Measurements from ENCODE around the gene TCN2.

TCN2 gene

DNA sequence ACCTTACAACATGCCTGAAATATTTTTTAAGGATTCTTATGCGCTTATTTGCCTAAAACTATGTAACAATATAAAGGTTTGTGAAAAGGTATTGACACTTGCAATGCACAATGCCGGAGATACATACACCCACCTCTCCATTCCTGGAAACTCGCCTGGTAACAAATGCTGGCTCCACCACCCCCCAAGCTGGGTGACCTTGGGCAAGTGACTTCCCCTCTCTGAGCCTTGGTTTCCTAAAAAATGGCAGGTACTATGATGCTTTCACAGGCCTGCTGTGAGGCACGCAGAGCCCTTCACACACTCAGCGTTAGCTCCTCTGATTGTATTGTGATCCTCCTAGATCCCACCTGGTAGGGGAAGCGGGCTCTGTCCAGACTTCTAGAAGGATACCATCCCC, 34.8 kb upstream of the TCN2 start:
- ATAC-seq = no peak
- TF ChIP-seq, protein P1, sequence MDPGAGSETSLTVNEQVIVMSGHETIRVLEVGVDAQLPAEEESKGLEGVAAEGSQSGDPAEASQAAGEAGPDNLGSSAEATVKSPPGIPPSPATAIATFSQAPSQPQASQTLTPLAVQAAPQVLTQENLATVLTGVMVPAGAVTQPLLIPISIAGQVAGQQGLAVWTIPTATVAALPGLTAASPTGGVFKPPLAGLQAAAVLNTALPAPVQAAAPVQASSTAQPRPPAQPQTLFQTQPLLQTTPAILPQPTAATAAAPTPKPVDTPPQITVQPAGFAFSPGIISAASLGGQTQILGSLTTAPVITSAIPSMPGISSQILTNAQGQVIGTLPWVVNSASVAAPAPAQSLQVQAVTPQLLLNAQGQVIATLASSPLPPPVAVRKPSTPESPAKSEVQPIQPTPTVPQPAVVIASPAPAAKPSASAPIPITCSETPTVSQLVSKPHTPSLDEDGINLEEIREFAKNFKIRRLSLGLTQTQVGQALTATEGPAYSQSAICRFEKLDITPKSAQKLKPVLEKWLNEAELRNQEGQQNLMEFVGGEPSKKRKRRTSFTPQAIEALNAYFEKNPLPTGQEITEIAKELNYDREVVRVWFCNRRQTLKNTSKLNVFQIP (CRISPR knock-in tag; IDR thresholded peaks at IDR 0.05; ENCODE audit: borderline replicate concordance, low read depth) = no peak
- no peak for TF ChIP-seq PPARA (CRISPR knock-in tag; IDR thresholded peaks at IDR 0.05; ENCODE audit: borderline replicate concordance)
- TF ChIP-seq ESRRG (CRISPR knock-in tag; IDR thresholded peaks at IDR 0.05) = no peak
- TF ChIP-seq ARNTL (CRISPR knock-in tag; IDR thresholded peaks at IDR 0.05; ENCODE audit: borderline replicate concordance, low read depth) = no peak
- TF ChIP-seq, protein P2, sequence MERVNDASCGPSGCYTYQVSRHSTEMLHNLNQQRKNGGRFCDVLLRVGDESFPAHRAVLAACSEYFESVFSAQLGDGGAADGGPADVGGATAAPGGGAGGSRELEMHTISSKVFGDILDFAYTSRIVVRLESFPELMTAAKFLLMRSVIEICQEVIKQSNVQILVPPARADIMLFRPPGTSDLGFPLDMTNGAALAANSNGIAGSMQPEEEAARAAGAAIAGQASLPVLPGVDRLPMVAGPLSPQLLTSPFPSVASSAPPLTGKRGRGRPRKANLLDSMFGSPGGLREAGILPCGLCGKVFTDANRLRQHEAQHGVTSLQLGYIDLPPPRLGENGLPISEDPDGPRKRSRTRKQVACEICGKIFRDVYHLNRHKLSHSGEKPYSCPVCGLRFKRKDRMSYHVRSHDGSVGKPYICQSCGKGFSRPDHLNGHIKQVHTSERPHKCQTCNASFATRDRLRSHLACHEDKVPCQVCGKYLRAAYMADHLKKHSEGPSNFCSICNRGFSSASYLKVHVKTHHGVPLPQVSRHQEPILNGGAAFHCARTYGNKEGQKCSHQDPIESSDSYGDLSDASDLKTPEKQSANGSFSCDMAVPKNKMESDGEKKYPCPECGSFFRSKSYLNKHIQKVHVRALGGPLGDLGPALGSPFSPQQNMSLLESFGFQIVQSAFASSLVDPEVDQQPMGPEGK (CRISPR knock-in tag; IDR thresholded peaks at IDR 0.05; ENCODE audit: borderline replicate concordance) = no peak
- no peak for TF ChIP-seq CSDC2 (CRISPR knock-in tag; IDR thresholded peaks at IDR 0.05)
- TF ChIP-seq, protein P3, sequence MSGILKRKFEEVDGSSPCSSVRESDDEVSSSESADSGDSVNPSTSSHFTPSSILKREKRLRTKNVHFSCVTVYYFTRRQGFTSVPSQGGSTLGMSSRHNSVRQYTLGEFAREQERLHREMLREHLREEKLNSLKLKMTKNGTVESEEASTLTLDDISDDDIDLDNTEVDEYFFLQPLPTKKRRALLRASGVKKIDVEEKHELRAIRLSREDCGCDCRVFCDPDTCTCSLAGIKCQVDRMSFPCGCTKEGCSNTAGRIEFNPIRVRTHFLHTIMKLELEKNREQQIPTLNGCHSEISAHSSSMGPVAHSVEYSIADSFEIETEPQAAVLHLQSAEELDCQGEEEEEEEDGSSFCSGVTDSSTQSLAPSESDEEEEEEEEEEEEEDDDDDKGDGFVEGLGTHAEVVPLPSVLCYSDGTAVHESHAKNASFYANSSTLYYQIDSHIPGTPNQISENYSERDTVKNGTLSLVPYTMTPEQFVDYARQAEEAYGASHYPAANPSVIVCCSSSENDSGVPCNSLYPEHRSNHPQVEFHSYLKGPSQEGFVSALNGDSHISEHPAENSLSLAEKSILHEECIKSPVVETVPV (CRISPR knock-in tag; IDR thresholded peaks at IDR 0.05) = no peak
- TF ChIP-seq GLIS3 (CRISPR knock-in tag; IDR thresholded peaks at IDR 0.05) = no peak
- TF ChIP-seq, protein P4, sequence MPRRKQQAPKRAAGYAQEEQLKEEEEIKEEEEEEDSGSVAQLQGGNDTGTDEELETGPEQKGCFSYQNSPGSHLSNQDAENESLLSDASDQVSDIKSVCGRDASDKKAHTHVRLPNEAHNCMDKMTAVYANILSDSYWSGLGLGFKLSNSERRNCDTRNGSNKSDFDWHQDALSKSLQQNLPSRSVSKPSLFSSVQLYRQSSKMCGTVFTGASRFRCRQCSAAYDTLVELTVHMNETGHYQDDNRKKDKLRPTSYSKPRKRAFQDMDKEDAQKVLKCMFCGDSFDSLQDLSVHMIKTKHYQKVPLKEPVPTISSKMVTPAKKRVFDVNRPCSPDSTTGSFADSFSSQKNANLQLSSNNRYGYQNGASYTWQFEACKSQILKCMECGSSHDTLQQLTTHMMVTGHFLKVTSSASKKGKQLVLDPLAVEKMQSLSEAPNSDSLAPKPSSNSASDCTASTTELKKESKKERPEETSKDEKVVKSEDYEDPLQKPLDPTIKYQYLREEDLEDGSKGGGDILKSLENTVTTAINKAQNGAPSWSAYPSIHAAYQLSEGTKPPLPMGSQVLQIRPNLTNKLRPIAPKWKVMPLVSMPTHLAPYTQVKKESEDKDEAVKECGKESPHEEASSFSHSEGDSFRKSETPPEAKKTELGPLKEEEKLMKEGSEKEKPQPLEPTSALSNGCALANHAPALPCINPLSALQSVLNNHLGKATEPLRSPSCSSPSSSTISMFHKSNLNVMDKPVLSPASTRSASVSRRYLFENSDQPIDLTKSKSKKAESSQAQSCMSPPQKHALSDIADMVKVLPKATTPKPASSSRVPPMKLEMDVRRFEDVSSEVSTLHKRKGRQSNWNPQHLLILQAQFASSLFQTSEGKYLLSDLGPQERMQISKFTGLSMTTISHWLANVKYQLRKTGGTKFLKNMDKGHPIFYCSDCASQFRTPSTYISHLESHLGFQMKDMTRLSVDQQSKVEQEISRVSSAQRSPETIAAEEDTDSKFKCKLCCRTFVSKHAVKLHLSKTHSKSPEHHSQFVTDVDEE (CRISPR knock-in tag; IDR thresholded peaks at IDR 0.05) = no peak
- TF ChIP-seq, protein P5, sequence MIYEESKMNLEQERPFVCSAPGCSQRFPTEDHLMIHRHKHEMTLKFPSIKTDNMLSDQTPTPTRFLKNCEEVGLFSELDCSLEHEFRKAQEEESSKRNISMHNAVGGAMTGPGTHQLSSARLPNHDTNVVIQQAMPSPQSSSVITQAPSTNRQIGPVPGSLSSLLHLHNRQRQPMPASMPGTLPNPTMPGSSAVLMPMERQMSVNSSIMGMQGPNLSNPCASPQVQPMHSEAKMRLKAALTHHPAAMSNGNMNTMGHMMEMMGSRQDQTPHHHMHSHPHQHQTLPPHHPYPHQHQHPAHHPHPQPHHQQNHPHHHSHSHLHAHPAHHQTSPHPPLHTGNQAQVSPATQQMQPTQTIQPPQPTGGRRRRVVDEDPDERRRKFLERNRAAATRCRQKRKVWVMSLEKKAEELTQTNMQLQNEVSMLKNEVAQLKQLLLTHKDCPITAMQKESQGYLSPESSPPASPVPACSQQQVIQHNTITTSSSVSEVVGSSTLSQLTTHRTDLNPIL (CRISPR knock-in tag; IDR thresholded peaks at IDR 0.05; ENCODE audit: low read depth) = no peak
- no peak for TF ChIP-seq ZNF70 (CRISPR knock-in tag; IDR thresholded peaks at IDR 0.05)
- no peak for TF ChIP-seq ZNF8 (CRISPR knock-in tag; IDR thresholded peaks at IDR 0.05)
- no peak for TF ChIP-seq ZFP3 (CRISPR knock-in tag; IDR thresholded peaks at IDR 0.05)

DNA sequence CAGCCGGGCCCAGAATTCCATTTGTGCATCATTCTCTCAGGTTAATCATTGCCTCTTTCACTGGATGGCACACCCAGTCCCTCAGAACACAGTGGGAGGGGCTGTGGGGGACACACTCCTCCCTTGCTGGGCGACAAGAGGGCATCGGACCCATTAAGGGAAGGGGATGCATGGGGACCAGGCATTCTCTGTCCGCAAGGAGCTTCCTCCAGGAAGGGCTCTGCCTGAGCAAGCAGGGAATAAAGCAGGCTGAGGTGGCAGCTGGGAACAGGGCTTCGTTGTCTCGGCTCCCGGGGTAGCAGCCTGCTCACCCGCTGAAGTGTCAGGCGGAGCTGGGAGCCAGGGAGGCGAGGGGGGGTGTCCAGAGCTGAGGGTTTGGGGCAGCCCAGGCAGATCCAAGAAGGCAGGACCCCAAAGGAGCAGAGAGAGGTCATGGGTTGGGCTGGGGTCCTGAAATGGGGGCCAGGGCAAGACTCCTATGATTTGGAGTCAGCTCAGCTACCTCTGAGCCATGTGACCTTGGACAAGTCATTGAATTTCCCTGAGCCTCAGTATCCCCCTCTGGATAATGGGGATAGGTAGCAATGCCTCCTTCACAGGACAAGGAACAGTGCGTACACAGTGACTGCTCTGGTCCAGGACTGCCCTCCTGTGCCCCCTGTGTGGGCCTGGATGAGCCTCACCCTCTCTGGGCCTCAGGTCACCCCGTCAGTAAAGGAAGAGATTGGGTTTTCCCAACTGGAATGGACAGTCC, 34.0 kb upstream of the TCN2 start:
- TF ChIP-seq, protein P2 (CRISPR knock-in tag; IDR thresholded peaks at IDR 0.05; ENCODE audit: borderline replicate concordance) = no peak
- TF ChIP-seq CSDC2 (CRISPR knock-in tag; IDR thresholded peaks at IDR 0.05) (no peak), ZC3H10 (CRISPR knock-in tag; IDR thresholded peaks at IDR 0.05) (no peak), ZNF565 (CRISPR knock-in tag; conservative IDR thresholded peaks at IDR 0.05; ENCODE audit: low read depth) (no peak), ZNF70 (CRISPR knock-in tag; IDR thresholded peaks at IDR 0.05) (no peak), ISL1 (CRISPR knock-in tag; IDR thresholded peaks at IDR 0.05) (no peak), ZNF8 (CRISPR knock-in tag; IDR thresholded peaks at IDR 0.05) (no peak), OSR1 (CRISPR knock-in tag; IDR thresholded peaks at IDR 0.05) (no peak)
- TF ChIP-seq, protein P4 (CRISPR knock-in tag; IDR thresholded peaks at IDR 0.05) = no peak
- TF ChIP-seq, protein P5 (CRISPR knock-in tag; IDR thresholded peaks at IDR 0.05; ENCODE audit: low read depth) = no peak
- no peak; the same call in 2 of the 3 replicates for ATAC-seq
